Endothelial cell (in vitro differentiated cells): ENCODE data around the gene AURKAIP1. TPM values are rescaled to one million over a fixed set of nuclear protein-coding genes. Genes with fewer than 3 reads are reported as not detected.
"Not testable (repeated sequence)": the region's sequence is repeated elsewhere in the genome, so short reads cannot be mapped to it uniquely, and the experiment has no call there.

Experiments
- DNase-seq: peaks from one replicate; pipeline ENCODE4 v3.0.0; 2021; ENCODE audit warnings: low spot score
- H3K27ac Mint-ChIP-seq: one replicate; pipeline ENCODE4 v1.8.0; 2021; ENCODE audit warnings: mixed read lengths, inconsistent platforms; ENCODE audit not compliant: unreplicated experiment
- H3K27me3 Mint-ChIP-seq: one replicate; pipeline ENCODE4 v1.8.0; 2021; ENCODE audit warnings: mild to moderate bottlenecking, moderate library complexity, mixed read lengths, inconsistent platforms; ENCODE audit not compliant: unreplicated experiment
- H3K36me3 Mint-ChIP-seq: one replicate; pipeline ENCODE4 v1.8.0; 2021; ENCODE audit warnings: mild to moderate bottlenecking, low read depth, mixed read lengths, inconsistent platforms; ENCODE audit not compliant: unreplicated experiment
- H3K4me1 Mint-ChIP-seq: one replicate; pipeline ENCODE4 v1.8.0; 2021; ENCODE audit warnings: mild to moderate bottlenecking, mixed read lengths, inconsistent platforms; ENCODE audit not compliant: unreplicated experiment
- H3K4me3 Mint-ChIP-seq: one replicate; pipeline ENCODE4 v1.8.0; 2021; ENCODE audit warnings: mild to moderate bottlenecking, mixed read lengths, inconsistent platforms; ENCODE audit not compliant: unreplicated experiment
- H3K9me3 Mint-ChIP-seq: one replicate; pipeline ENCODE4 v1.8.0; 2021; ENCODE audit warnings: mixed read lengths, inconsistent platforms; ENCODE audit not compliant: unreplicated experiment
- total RNA-seq: library from RNA; stranded (reverse); fragmentation: NEBNext Ultra II Directional; extraction: Animal tissue kit (Norgen Biotek cat#: 25700); gene quantifications from one replicate; pipeline ENCODE4 v1.2.1, GENCODE V29; 2021; ENCODE audit not compliant: unreplicated experiment
- TF ChIP-seq, protein P1 (sequence below): fragments of 200-600 bp; sonication (generic); IDR thresholded peaks from one replicate; pipeline ENCODE4 v1.5.0; 2021; ENCODE audit warnings: antibody characterized with exemption; ENCODE audit not compliant: unreplicated experiment

The AURKAIP1 gene
- total RNA-seq, 1 donor from 2014 or later, result 128 TPM

GRCh38 chr1:1411626-1412025 lies 36.6 kb upstream of the AURKAIP1 start:
- Mint-ChIP-seq H3K4me3 (no peak overlapping the region), H3K9me3 (no peaks in the 10 kb centered on the region), H3K27me3 (no peaks in the 10 kb centered on the region), H3K4me1 (peaks cover 5% of the 10 kb centered on the region), H3K27ac (no peak overlapping the region), H3K36me3 (peaks cover 3% of the 10 kb centered on the region)
- TF ChIP-seq, protein P1, sequence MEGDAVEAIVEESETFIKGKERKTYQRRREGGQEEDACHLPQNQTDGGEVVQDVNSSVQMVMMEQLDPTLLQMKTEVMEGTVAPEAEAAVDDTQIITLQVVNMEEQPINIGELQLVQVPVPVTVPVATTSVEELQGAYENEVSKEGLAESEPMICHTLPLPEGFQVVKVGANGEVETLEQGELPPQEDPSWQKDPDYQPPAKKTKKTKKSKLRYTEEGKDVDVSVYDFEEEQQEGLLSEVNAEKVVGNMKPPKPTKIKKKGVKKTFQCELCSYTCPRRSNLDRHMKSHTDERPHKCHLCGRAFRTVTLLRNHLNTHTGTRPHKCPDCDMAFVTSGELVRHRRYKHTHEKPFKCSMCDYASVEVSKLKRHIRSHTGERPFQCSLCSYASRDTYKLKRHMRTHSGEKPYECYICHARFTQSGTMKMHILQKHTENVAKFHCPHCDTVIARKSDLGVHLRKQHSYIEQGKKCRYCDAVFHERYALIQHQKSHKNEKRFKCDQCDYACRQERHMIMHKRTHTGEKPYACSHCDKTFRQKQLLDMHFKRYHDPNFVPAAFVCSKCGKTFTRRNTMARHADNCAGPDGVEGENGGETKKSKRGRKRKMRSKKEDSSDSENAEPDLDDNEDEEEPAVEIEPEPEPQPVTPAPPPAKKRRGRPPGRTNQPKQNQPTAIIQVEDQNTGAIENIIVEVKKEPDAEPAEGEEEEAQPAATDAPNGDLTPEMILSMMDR, result no peak
- DNase-seq, result no peak

GRCh38 chr1:1410238-1410637 lies 35.2 kb upstream of the AURKAIP1 start:
- H3K27me3 Mint-ChIP-seq, H3K4me1 Mint-ChIP-seq, H3K36me3 Mint-ChIP-seq, H3K4me3 Mint-ChIP-seq, DNase-seq, H3K27ac Mint-ChIP-seq, H3K9me3 Mint-ChIP-seq: not testable (repeated sequence)

DNA sequence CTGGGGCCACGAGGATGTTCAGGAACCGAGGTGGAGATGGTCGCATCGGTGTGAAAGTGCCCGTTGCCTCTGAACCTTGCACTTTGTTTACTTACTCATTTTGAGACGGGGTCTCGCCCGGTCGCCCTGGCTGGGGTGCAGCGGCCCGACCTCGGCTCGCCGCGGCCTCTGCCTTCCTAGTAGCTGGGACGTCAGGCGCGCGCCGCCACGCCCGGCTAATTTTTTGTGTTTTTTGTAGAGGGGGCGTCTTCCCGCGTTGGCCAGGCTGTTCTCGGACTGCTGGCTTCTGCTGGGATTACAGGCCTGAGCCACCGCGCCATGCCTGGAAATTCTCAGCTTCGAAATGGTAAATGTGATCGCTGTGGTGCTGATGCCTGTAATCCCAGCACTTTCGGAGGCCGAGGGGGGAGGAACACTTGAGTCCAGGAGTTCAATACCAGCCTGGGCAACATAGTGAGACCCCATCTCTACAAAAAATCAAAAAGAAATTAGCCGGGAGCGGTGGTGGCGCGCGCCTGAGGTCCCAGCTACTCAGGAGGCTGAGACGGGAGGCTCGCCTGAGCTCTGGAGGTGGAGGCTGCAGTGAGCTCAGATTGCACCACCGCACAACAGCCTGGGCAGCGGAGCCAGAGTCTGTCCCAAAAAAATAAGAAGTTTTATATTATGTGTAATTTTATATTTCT lies 32.8 kb upstream of the AURKAIP1 start:
- Mint-ChIP-seq H3K9me3 (no peaks in the 10 kb centered on the region), H3K36me3 (peaks cover 18% of the 10 kb centered on the region), H3K27me3 (peaks cover 10% of the 10 kb centered on the region), H3K27ac (no peak overlapping the region), H3K4me1 (peaks cover 9% of the 10 kb centered on the region), H3K4me3 (peak overlapping the region; percentile 92)
- peak; percentile 68 for DNase-seq
- TF ChIP-seq, protein P1, result no peak

- H3K9me3 Mint-ChIP-seq, result no peaks in the 10 kb centered on the region
- peak within 1 kb of the TSS; percentile 74 for H3K27ac Mint-ChIP-seq
Measured at GRCh38 chr1:1406821-1407635, 32.0 kb upstream of the AURKAIP1 start, which contains the start of gene MRPL20. MRPL20 (minus strand) TSS chr1:1407293; CDS start chr1:1407217, 76 bp downstream.

DNA sequence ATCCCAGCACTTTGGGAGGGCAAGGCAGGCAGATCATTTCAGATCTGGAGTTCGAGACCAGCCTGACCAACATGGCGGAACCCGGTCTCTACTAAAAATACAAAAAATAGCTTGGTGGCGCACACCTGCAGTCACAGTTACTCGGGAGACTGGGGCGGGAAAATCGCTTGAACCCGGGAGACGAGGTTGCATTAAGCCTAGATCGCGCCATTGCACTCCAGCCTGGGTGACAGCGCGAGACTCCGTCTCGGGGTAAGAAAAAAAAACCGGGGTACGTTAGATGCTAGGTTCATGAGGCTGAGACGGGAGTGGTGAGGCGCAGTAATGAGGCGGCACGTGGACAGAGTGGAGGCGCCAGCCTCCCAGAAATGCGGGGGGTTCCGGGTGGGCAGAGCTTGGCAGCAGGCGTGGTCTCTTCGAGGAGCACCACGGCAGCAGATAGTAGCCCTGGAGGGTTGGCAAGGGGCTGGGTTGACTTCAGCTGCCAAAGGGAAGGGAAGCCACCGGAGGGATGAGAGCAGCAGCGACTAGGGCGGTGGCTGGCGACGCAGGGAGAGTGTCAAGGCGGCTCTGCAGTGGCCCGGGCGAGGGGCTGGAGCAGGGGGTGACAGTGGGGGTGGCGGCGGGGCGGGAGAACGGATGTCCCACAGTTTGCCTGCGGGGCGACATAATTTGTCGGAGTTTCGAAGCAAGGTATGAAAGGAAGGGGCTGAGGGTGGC lies 31.3 kb upstream of the AURKAIP1 start:
- no peak for DNase-seq
- H3K4me3 Mint-ChIP-seq, result peak overlapping the region; percentile 94
- H3K9me3 Mint-ChIP-seq, result no peaks in the 10 kb centered on the region
- peaks cover 13% of the 10 kb centered on the region for H3K27me3 Mint-ChIP-seq
- TF ChIP-seq, protein P1, result no peak
- peak overlapping the region; percentile 74 for H3K27ac Mint-ChIP-seq
- peaks cover 18% of the 10 kb centered on the region for H3K4me1 Mint-ChIP-seq
- H3K36me3 Mint-ChIP-seq, result peaks cover 27% of the 10 kb centered on the region

More at GRCh38 chr1:1406821-1407635, 32.0 kb upstream of the AURKAIP1 start, which contains the start of gene MRPL20:
- TF ChIP-seq, protein P1, result no peak
- peaks cover 11% of the 10 kb centered on the region for H3K4me1 Mint-ChIP-seq
- peaks cover 13% of the 10 kb centered on the region for H3K27me3 Mint-ChIP-seq
- H3K4me3 Mint-ChIP-seq, result peak within 1 kb of the TSS; percentile 94
- DNase-seq, result peak; percentile 84
- peaks cover 21% of the 10 kb centered on the region for H3K36me3 Mint-ChIP-seq
